Effector CD8-positive, alpha-beta T cell (primary cell): Measurements from ENCODE around the gene MTA2.
"Not testable (repeated sequence)": the region's sequence is repeated elsewhere in the genome, so short reads cannot be mapped to it uniquely, and the experiment has no call there.

Experiments used
- DNase-seq: peaks from one replicate; lab custom pipeline; 2025; lab: John Stamatoyannopoulos, UW

Gene MTA2

GRCh38 chr11:62592146-62592815, 9.4 kb downstream of the MTA2 start:
- DNase-seq = no peak

- DNase-seq = peak; percentile 93
Observed at GRCh38 chr11:62591448-62592145, 10.1 kb downstream of the MTA2 start, which contains the start of gene TUT1. TSS of gene TUT1 (minus strand) at chr11:62591523. CDS start at chr11:62591485, 38 bp downstream.

- DNase-seq = no peak
Observed at GRCh38 chr11:62588966-62589637, 12.6 kb downstream of the MTA2 start.

GRCh38 chr11:62585356-62585755, 16.3 kb downstream of the MTA2 start:
- DNase-seq = not testable (repeated sequence)

- DNase-seq = not testable (repeated sequence)
Observed at GRCh38 chr11:62581735-62582134, 19.9 kb downstream of the MTA2 start.

- no peak for DNase-seq
Observed at GRCh38 chr11:62580959-62581715, 20.5 kb downstream of the MTA2 start.

- no peak for DNase-seq
Observed at GRCh38 chr11:62579252-62579651, 22.4 kb downstream of the MTA2 start.

GRCh38 chr11:62578541-62578940, 23.1 kb downstream of the MTA2 start:
- no peak for DNase-seq

- DNase-seq = no peak
Observed at GRCh38 chr11:62577046-62577714, 24.5 kb downstream of the MTA2 start.

GRCh38 chr11:62575837-62576236, 25.8 kb downstream of the MTA2 start:
- DNase-seq = no peak

- DNase-seq = no peak
Observed at GRCh38 chr11:62575156-62575555, 26.5 kb downstream of the MTA2 start.

GRCh38 chr11:62574363-62575071, 27.1 kb downstream of the MTA2 start:
- DNase-seq = no peak

GRCh38 chr11:62573592-62574362, 27.9 kb downstream of the MTA2 start, which contains the start of gene EEF1G:
TSS of gene EEF1G (minus strand) at chr11:62573891. CDS start at chr11:62573842, 49 bp downstream.
- peak; percentile 95 for DNase-seq

- no peak for DNase-seq
Observed at GRCh38 chr11:62573006-62573591, 28.6 kb downstream of the MTA2 start.

- DNase-seq = no peak
Observed at GRCh38 chr11:62572431-62572830, 29.2 kb downstream of the MTA2 start.

GRCh38 chr11:62571493-62571892, 30.2 kb downstream of the MTA2 start:
- not testable (repeated sequence) for DNase-seq

- DNase-seq = not testable (repeated sequence)
Observed at GRCh38 chr11:62570903-62571302, 30.8 kb downstream of the MTA2 start.

- no peak for DNase-seq
Observed at GRCh38 chr11:62569611-62570010, 32.1 kb downstream of the MTA2 start.

- no peak for DNase-seq
Observed at GRCh38 chr11:62567018-62567633, 34.5 kb downstream of the MTA2 start.
